Ishikawa (cell line): ENCODE measurements around the gene EPHA6.

Experiments
- CEBPB ChIP-seq: IDR thresholded peaks from 2 replicates; pipeline ENCODE4 v1.6.1; 2012
- CREB1 ChIP-seq: IDR thresholded peaks from 2 replicates; pipeline ENCODE4 v1.6.1; 2012; ENCODE audit warnings: low read depth
- EGR1 ChIP-seq: IDR thresholded peaks from 2 replicates; pipeline ENCODE4 v1.6.1; 2012
- EP300 ChIP-seq: IDR thresholded peaks from 2 replicates; pipeline ENCODE4 v1.6.1; 2012; ENCODE audit warnings: borderline replicate concordance
- FOXM1 ChIP-seq: IDR thresholded peaks from 2 replicates; pipeline ENCODE4 v1.6.1; 2012; ENCODE audit warnings: low read depth, borderline replicate concordance
- MAX ChIP-seq: IDR thresholded peaks from 2 replicates; pipeline ENCODE4 v1.6.1; 2012
- NFIC ChIP-seq: IDR thresholded peaks from 2 replicates; pipeline ENCODE4 v1.6.1; 2012
- RAD21 ChIP-seq: IDR thresholded peaks from 2 replicates; pipeline ENCODE4 v1.6.1; 2012; ENCODE audit warnings: low read depth
- REST ChIP-seq: IDR thresholded peaks from 2 replicates; pipeline ENCODE4 v1.6.1; 2012; ENCODE audit warnings: low read depth, mild to moderate bottlenecking
- TAF1 ChIP-seq: IDR thresholded peaks from 2 replicates; pipeline ENCODE4 v1.6.1; 2012; ENCODE audit warnings: low read depth, mild to moderate bottlenecking
- TCF12 ChIP-seq: IDR thresholded peaks from 2 replicates; pipeline ENCODE4 v1.6.1; 2012; ENCODE audit warnings: low read depth
- TEAD4 ChIP-seq: IDR thresholded peaks from 2 replicates; pipeline ENCODE4 v1.6.1; 2012
- USF1 ChIP-seq: IDR thresholded peaks from 2 replicates; pipeline ENCODE4 v1.6.1; 2012
- YY1 ChIP-seq: IDR thresholded peaks from 2 replicates; pipeline ENCODE4 v1.6.1; 2012; ENCODE audit warnings: low read depth
- ZBTB7A ChIP-seq: IDR thresholded peaks from 2 replicates; pipeline ENCODE4 v1.6.1; 2012; ENCODE audit warnings: low read depth

Gene EPHA6

DNA sequence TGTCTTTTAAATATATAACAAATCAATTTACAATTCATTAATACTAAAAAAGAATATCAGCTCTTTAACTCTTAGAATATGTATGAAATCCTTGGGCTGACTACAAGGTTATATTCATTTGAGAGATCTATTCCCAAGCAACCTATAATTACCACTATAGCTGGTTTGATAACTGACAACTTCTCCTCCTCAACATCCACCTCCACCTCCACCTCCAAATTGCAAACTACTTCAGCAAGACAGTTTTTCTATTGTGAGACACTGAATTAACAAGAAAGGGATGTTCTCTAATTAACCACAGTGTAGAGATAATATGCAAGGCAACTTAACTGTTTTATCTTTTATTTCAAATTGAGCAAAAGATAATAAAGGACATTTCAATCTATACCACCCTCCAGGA is 665.3 kb downstream of the EPHA6 start:
- TF ChIP-seq MAX: no peak
- no peak for TF ChIP-seq CREB1
- TF ChIP-seq NFIC: no peak
- TF ChIP-seq EP300: no peak
- TF ChIP-seq RAD21: no peak
- TF ChIP-seq TAF1: no peak
- no peak for TF ChIP-seq REST
- TF ChIP-seq YY1: no peak
- no peak for TF ChIP-seq EGR1
- TF ChIP-seq CEBPB: no peak
- TF ChIP-seq TCF12: no peak
- TF ChIP-seq ZBTB7A: no peak
- no peak for TF ChIP-seq FOXM1
- TF ChIP-seq TEAD4: no peak

- TF ChIP-seq FOXM1 (no peak), USF1 (no peak), REST (no peak), CEBPB (no peak), EP300 (no peak), NFIC (no peak), TCF12 (no peak), RAD21 (no peak)
These were observed 667.0 kb downstream of the EPHA6 start for GRCh38 chr3:97481416-97481815.

DNA sequence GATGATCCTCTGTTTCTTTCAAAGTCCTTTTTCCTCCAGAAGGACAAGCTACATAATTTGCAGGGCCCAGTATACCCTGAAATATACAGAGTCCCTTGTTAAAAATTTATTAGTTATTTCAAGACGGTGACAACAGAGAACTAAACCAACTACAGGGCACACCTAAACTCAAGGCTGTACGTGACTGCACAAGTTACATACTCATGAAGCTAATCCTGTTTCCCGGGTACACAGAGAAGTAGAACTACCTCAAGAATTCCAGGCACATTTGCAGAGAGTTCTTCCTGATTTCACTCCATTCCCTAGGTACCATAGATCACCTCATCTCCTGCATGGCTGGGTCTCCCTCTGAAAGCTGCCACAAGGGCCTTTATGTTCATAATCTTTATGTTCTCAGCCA is 670.8 kb downstream of the EPHA6 start:
- TF ChIP-seq TAF1 (no peak), USF1 (no peak), FOXM1 (no peak), ZBTB7A (no peak)

- no peak for TF ChIP-seq CREB1
- no peak for TF ChIP-seq FOXM1
- TF ChIP-seq EGR1: no peak
- TF ChIP-seq NFIC: no peak
- TF ChIP-seq TCF12: no peak
- TF ChIP-seq MAX: no peak
- TF ChIP-seq RAD21: no peak
- TF ChIP-seq USF1: no peak
- TF ChIP-seq CEBPB: no peak
- no peak for TF ChIP-seq TEAD4
- no peak for TF ChIP-seq YY1
These were observed 673.2 kb downstream of the EPHA6 start for GRCh38 chr3:97487587-97487986.

DNA sequence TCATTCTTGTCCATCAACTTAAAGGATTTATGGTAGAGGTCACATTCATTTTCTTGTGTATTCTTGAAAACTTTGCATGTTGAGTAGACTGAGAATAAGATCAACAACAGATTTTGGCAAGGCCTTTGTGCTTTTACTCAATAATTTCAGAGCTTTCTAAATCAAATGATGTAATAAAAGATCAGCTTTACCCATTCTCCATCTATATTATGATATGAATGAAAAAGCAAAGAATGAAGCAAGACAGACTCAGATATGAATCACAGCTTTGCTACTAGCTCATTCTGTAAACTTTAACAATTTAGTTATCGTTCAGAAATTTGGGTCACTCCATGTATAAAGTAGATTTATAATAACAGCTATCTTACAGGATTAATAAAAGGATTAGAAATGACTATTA is 674.3 kb downstream of the EPHA6 start:
- TF ChIP-seq CEBPB (no peak), ZBTB7A (no peak), CREB1 (no peak), RAD21 (no peak), REST (no peak), TCF12 (no peak), TEAD4 (no peak), FOXM1 (no peak), TAF1 (no peak), USF1 (no peak), NFIC (no peak), MAX (no peak), EP300 (no peak), YY1 (no peak), EGR1 (no peak)
